Nephron progenitor cell (in vitro differentiated cells): ENCODE results near the gene PCDH8.

Experiments
- DNase-seq: peaks from one replicate; pipeline ENCODE4 v3.0.0; 2021
- H3K27ac Mint-ChIP-seq: 2 replicates; pipeline ENCODE4 v1.8.0; 2021; ENCODE audit warnings: mild to moderate bottlenecking, moderate library complexity, mixed read lengths
- H3K27me3 Mint-ChIP-seq: 2 replicates; pipeline ENCODE4 v1.8.0; 2021; ENCODE audit warnings: mild to moderate bottlenecking, low read depth, mixed read lengths; ENCODE audit not compliant: poor library complexity
- H3K36me3 Mint-ChIP-seq: 2 replicates; pipeline ENCODE4 v1.8.0; 2021; ENCODE audit warnings: low read depth, mixed read lengths
- H3K4me1 Mint-ChIP-seq: 2 replicates; pipeline ENCODE4 v1.8.0; 2021; ENCODE audit warnings: mixed read lengths
- H3K4me3 Mint-ChIP-seq: 2 replicates; pipeline ENCODE4 v1.8.0; 2021; ENCODE audit warnings: mild to moderate bottlenecking, moderate library complexity, mixed read lengths
- H3K9me3 Mint-ChIP-seq: 2 replicates; pipeline ENCODE4 v1.8.0; 2021; ENCODE audit warnings: mild to moderate bottlenecking, moderate library complexity, mixed read lengths
- CTCF ChIP-seq: fragments of 200-600 bp; sonication (generic); IDR thresholded peaks from 2 replicates; pipeline ENCODE4 v1.5.0; 2021; ENCODE audit warnings: antibody characterized with exemption

The PCDH8 gene

GRCh38 chr13:52848455-52849195, at the start of gene PCDH8:
PCDH8 (minus strand) TSS chr13:52848640; CDS start chr13:52848436, 204 bp downstream.
- H3K27me3 Mint-ChIP-seq = peaks cover 73% of the 10 kb centered on the region
- H3K4me1 Mint-ChIP-seq = peaks cover 51% of the 10 kb centered on the region
- peak; percentile 92 for DNase-seq
- H3K4me3 Mint-ChIP-seq = peak within 1 kb of the TSS; percentile 82
- TF ChIP-seq CTCF = no peak
- peaks cover 9% of the 10 kb centered on the region for H3K9me3 Mint-ChIP-seq
- no peak within 1 kb of the TSS for H3K27ac Mint-ChIP-seq
- peaks cover 9% of the 10 kb centered on the region for H3K36me3 Mint-ChIP-seq

GRCh38 chr13:52896827-52897659, 48.6 kb upstream of the PCDH8 start:
- H3K4me3 Mint-ChIP-seq = no peak overlapping the region
- TF ChIP-seq CTCF = peak; percentile 70
- H3K36me3 Mint-ChIP-seq = no peaks in the 10 kb centered on the region
- peak; percentile 46 for DNase-seq
- H3K4me1 Mint-ChIP-seq = peaks cover 18% of the 10 kb centered on the region
- peaks cover 25% of the 10 kb centered on the region for H3K27me3 Mint-ChIP-seq
- H3K27ac Mint-ChIP-seq = peak overlapping the region; percentile 34
- H3K9me3 Mint-ChIP-seq = no peaks in the 10 kb centered on the region

- H3K36me3 Mint-ChIP-seq = no peaks in the 10 kb centered on the region
- H3K27me3 Mint-ChIP-seq = peaks cover 33% of the 10 kb centered on the region
- peaks cover 18% of the 10 kb centered on the region for H3K4me1 Mint-ChIP-seq
- no peak for DNase-seq
- no peak for TF ChIP-seq CTCF
- no peak overlapping the region for H3K27ac Mint-ChIP-seq
- H3K4me3 Mint-ChIP-seq = no peak overlapping the region
- H3K9me3 Mint-ChIP-seq = no peaks in the 10 kb centered on the region
Measured at GRCh38 chr13:52894413-52894812, 46.0 kb upstream of the PCDH8 start.

GRCh38 chr13:52892925-52893324, 44.5 kb upstream of the PCDH8 start:
- no peak for TF ChIP-seq CTCF

GRCh38 chr13:52891706-52892105, 43.3 kb upstream of the PCDH8 start:
- no peak for TF ChIP-seq CTCF
- no peaks in the 10 kb centered on the region for H3K9me3 Mint-ChIP-seq
- peaks cover 10% of the 10 kb centered on the region for H3K4me1 Mint-ChIP-seq
- peaks cover 33% of the 10 kb centered on the region for H3K27me3 Mint-ChIP-seq
- H3K36me3 Mint-ChIP-seq = no peaks in the 10 kb centered on the region
- DNase-seq = no peak
- H3K4me3 Mint-ChIP-seq = no peak overlapping the region
- no peak overlapping the region for H3K27ac Mint-ChIP-seq

More at GRCh38 chr13:52892925-52893324, 44.5 kb upstream of the PCDH8 start:
- Mint-ChIP-seq H3K9me3 (no peaks in the 10 kb centered on the region), H3K4me1 (peaks cover 14% of the 10 kb centered on the region), H3K27ac (no peak overlapping the region), H3K36me3 (no peaks in the 10 kb centered on the region), H3K4me3 (no peak overlapping the region), H3K27me3 (peaks cover 33% of the 10 kb centered on the region)
- DNase-seq = no peak
